Measurements from ENCODE around the gene PTMA. TPM values are rescaled to one million over a fixed set of nuclear protein-coding genes. Genes with fewer than 3 reads are reported as not detected.

PTMA gene
- total and polyA plus RNA-seq, 9 of the 15 experiments (the other 6 are each of a cell fraction or from before 2014, with no cell fraction given) = 429 to 2,322 (median 1,578) TPM

- TF ChIP-seq E2F6 (IDR thresholded peaks at IDR 0.05; ENCODE audit: borderline replicate concordance in 1 of 2, extremely low read depth in 1 of 2, insufficient read depth in 1 of 2, insufficient read length in 1 of 2, low read depth in 1 of 2, low read length in 1 of 2, poor library complexity in 1 of 2, severe bottlenecking in 1 of 2) (peak; percentile 73 to 82), ZNF398 (CRISPR knock-in tag; IDR thresholded peaks at IDR 0.05) (no peak), PHF8 (IDR thresholded peaks at IDR 0.05; ENCODE audit: borderline replicate concordance, low read length) (peak; percentile 43; the same call in 1 of the 2 replicates), NFE2 (IDR thresholded peaks at IDR 0.05; ENCODE audit: low read depth) (no peak), NCOA6 (IDR thresholded peaks at IDR 0.05) (no peak), MCM7 (IDR thresholded peaks at IDR 0.05) (no peak), DIDO1 (tag; IDR thresholded peaks at IDR 0.05; ENCODE audit: low read depth) (no peak), ZNF395 (CRISPR knock-in tag; IDR thresholded peaks at IDR 0.05) (no peak), ZMIZ1 (IDR thresholded peaks at IDR 0.05; ENCODE audit: low read depth in 2 of 2, low read length in 2 of 2) (no peak), ZNF212 (CRISPR knock-in tag; IDR thresholded peaks at IDR 0.05) (no peak), CHD2 (IDR thresholded peaks at IDR 0.05; ENCODE audit: low read depth, low read length) (no peak), MEIS2 (IDR thresholded peaks at IDR 0.05; ENCODE audit: partially characterized antibody) (no peak), CBFA2T2 (conservative IDR thresholded peaks at IDR 0.05) (0 out of 2 replicates have a peak, but pooled peaks have one; percentile 29), ZNF76 (CRISPR knock-in tag; IDR thresholded peaks at IDR 0.05; ENCODE audit: borderline replicate concordance) (no peak), HNRNPUL1 (IDR thresholded peaks at IDR 0.05; ENCODE audit: low read length) (no peak), SNIP1 (IDR thresholded peaks at IDR 0.05; ENCODE audit: low read depth) (no peak), COPS2 (conservative IDR thresholded peaks at IDR 0.05) (no peak), MCM3 (IDR thresholded peaks at IDR 0.05) (no peak), FOXA3 (CRISPR knock-in tag; conservative IDR thresholded peaks at IDR 0.05 in 1 of 2, IDR thresholded peaks at IDR 0.05 in 1 of 2) (no peak), SMARCB1 (IDR thresholded peaks at IDR 0.05; ENCODE audit: insufficient read length, low read depth) (no peak)
Observed at GRCh38 chr2:231687133-231687852, 21.0 kb upstream of the PTMA start (continued).

All from K562 (cell line).